Peyer's patch (tissue), 4 donors: Measurements from ENCODE around the gene OSBPL5.

ENCODE experiments used
- CTCF ChIP-seq, 6 experiments: fragments of 450-650 bp in 4 of 6; fragments of 200-600 bp in 2 of 6; sonication (generic) in 1 of 6; IDR thresholded peaks; one replicate each; pipeline ENCODE4 v1.5.1; 2017 to 2019; ENCODE audit warnings: antibody characterized with exemption in 6 of 6, mild to moderate bottlenecking in 3 of 6, moderate library complexity in 1 of 6
- POLR2A ChIP-seq, 2 donors: fragments of 450-650 bp; IDR thresholded peaks; one replicate each; pipeline ENCODE4 v1.5.1; 2017; ENCODE audit warnings: antibody characterized with exemption in 2 of 2, mild to moderate bottlenecking in 2 of 2, moderate library complexity in 2 of 2

GRCh38 chr11:3165916-3166267 is 782 bp upstream of the OSBPL5 start:
- TF ChIP-seq CTCF (IDR thresholded peaks at IDR 0.05) (no peak), POLR2A (IDR thresholded peaks at IDR 0.05) (no peak)
